Measurements from ENCODE around the gene PPP6R3.

The PPP6R3 gene

GRCh38 chr11:68657021-68657780 lies 196.6 kb downstream of the PPP6R3 start:
- no peak for DNase-seq

- no peak for DNase-seq
Observed at GRCh38 chr11:68658097-68658496, 197.5 kb downstream of the PPP6R3 start.

GRCh38 chr11:68658661-68659060 lies 198.1 kb downstream of the PPP6R3 start:
- DNase-seq = peak; percentile 32

GRCh38 chr11:68659158-68659921 lies 198.8 kb downstream of the PPP6R3 start:
- peak; percentile 84 for DNase-seq

GRCh38 chr11:68660066-68660810 lies 199.7 kb downstream of the PPP6R3 start:
- no peak for DNase-seq

GRCh38 chr11:68661014-68661413 lies 200.5 kb downstream of the PPP6R3 start:
- DNase-seq = no peak

- DNase-seq = no peak
Observed at GRCh38 chr11:68661697-68662603, 201.4 kb downstream of the PPP6R3 start.

GRCh38 chr11:68663482-68664010 lies 203.0 kb downstream of the PPP6R3 start:
- DNase-seq = no peak

GRCh38 chr11:68664141-68664540 lies 203.6 kb downstream of the PPP6R3 start:
- DNase-seq = no peak

- DNase-seq = no peak
Observed at GRCh38 chr11:68664906-68665305, 204.4 kb downstream of the PPP6R3 start.
